ENCODE results near the gene KRTAP2-3.
"Not testable (repeated sequence)": the region's sequence is repeated elsewhere in the genome, so short reads cannot be mapped to it uniquely, and the experiment has no call there.

The KRTAP2-3 gene

GRCh38 chr17:41065829-41066624 is 6.1 kb upstream of the KRTAP2-3 start, which contains the start of gene KRTAP2-4:
KRTAP2-4 (minus strand) TSS chr17:41065879; CDS start chr17:41065845, 34 bp downstream.
- no peak for FAIRE-seq

- FAIRE-seq: not testable (repeated sequence)
Observed at GRCh38 chr17:41065016-41065689, 5.2 kb upstream of the KRTAP2-3 start.

GRCh38 chr17:41064301-41064700 is 4.4 kb upstream of the KRTAP2-3 start:
- FAIRE-seq: no peak

GRCh38 chr17:41063449-41063848 is 3.5 kb upstream of the KRTAP2-3 start:
- FAIRE-seq: no peak

- peak; percentile 93 for FAIRE-seq
Observed at GRCh38 chr17:41061964-41062363, 2.0 kb upstream of the KRTAP2-3 start.

- FAIRE-seq: peak; percentile 57
Observed at GRCh38 chr17:41059276-41060051, 450 bp downstream of the KRTAP2-3 start.

GRCh38 chr17:41058741-41059140 is 1.2 kb downstream of the KRTAP2-3 start:
- no peak for FAIRE-seq

- no peak for FAIRE-seq
Observed at GRCh38 chr17:41057547-41057946, 2.4 kb downstream of the KRTAP2-3 start.

- not testable (repeated sequence) for FAIRE-seq
Observed at GRCh38 chr17:41055130-41055529, 4.8 kb downstream of the KRTAP2-3 start, which contains the start of gene KRTAP2-2. KRTAP2-2 (minus strand) TSS chr17:41055230; CDS start chr17:41055211, 19 bp downstream.

- FAIRE-seq: not testable (repeated sequence)
Observed at GRCh38 chr17:41054556-41054955, 5.4 kb downstream of the KRTAP2-3 start.

GRCh38 chr17:41054025-41054424 is 5.9 kb downstream of the KRTAP2-3 start:
- FAIRE-seq: no peak

GRCh38 chr17:41052566-41052965 is 7.3 kb downstream of the KRTAP2-3 start:
- no peak for FAIRE-seq

GRCh38 chr17:41049110-41049509 is 10.8 kb downstream of the KRTAP2-3 start:
- no peak for FAIRE-seq

GRCh38 chr17:41048441-41048840 is 11.5 kb downstream of the KRTAP2-3 start:
- no peak for FAIRE-seq

GRCh38 chr17:41046735-41047465 is 13.0 kb downstream of the KRTAP2-3 start, which contains the start of gene KRTAP2-1:
KRTAP2-1 (minus strand) TSS chr17:41047316; CDS start chr17:41047267, 49 bp downstream.
- FAIRE-seq: not testable (repeated sequence)

- no peak for FAIRE-seq
Observed at GRCh38 chr17:41042953-41043352, 17.0 kb downstream of the KRTAP2-3 start.

GRCh38 chr17:41040783-41041571 is 18.9 kb downstream of the KRTAP2-3 start, which contains the start of gene KRTAP1-1:
KRTAP1-1 (minus strand) TSS chr17:41041450; CDS start chr17:41041397, 53 bp downstream.
- FAIRE-seq: not testable (repeated sequence)

- no peak for FAIRE-seq
Observed at GRCh38 chr17:41037853-41038350, 22.0 kb downstream of the KRTAP2-3 start.

GRCh38 chr17:41034346-41034935 is 25.5 kb downstream of the KRTAP2-3 start, which contains the start of gene KRTAP1-3:
KRTAP1-3 (minus strand) TSS chr17:41034874; CDS start chr17:41034821, 53 bp downstream.
- not testable (repeated sequence) for FAIRE-seq

- FAIRE-seq: no peak
Observed at GRCh38 chr17:41029633-41030245, 30.2 kb downstream of the KRTAP2-3 start, which contains the start of gene KRTAP1-4. KRTAP1-4 (minus strand) TSS chr17:41030195; CDS start chr17:41030078, 117 bp downstream.
